Osteoblast (primary cell): ENCODE results near the gene ADAT2. TPM values are rescaled to one million over a fixed set of nuclear protein-coding genes. Genes with fewer than 3 reads are reported as not detected.

Source experiments
- DNase-seq: peaks from one replicate; pipeline ENCODE4 v3.0.0; 2011; ENCODE audit warnings: low spot score, mixed read lengths; ENCODE audit not compliant: insufficient read length; ENCODE audit errors: missing footprints
- H2AFZ ChIP-seq: 2 replicates; pipeline ENCODE4 v1.6.0; 2011; ENCODE audit warnings: mild to moderate bottlenecking, low read length
- H3K27ac ChIP-seq: 2 replicates; pipeline ENCODE4 v1.5.1; 2011; ENCODE audit warnings: mild to moderate bottlenecking, low read depth, low read length, moderate library complexity
- H3K27me3 ChIP-seq: 2 replicates; pipeline ENCODE4 v1.6.0; 2012; ENCODE audit warnings: mild to moderate bottlenecking, control low read depth, inconsistent platforms, low read length, moderate library complexity; ENCODE audit not compliant: insufficient read depth
- H3K36me3 ChIP-seq: 2 replicates; pipeline ENCODE4 v1.5.1; 2011; ENCODE audit warnings: mild to moderate bottlenecking, low read length, control low read depth, moderate library complexity; ENCODE audit not compliant: insufficient read depth
- H3K4me1 ChIP-seq: 2 replicates; pipeline ENCODE4 v1.5.1; 2011; ENCODE audit warnings: mild to moderate bottlenecking, low read length, control low read depth, moderate library complexity; ENCODE audit not compliant: insufficient read depth
- H3K4me2 ChIP-seq: 2 replicates; pipeline ENCODE4 v1.6.0; 2011; ENCODE audit warnings: mild to moderate bottlenecking, low read length; ENCODE audit not compliant: insufficient read depth
- H3K4me3 ChIP-seq: fragments of 200-600 bp; sonication (generic); 3 replicates; pipeline ENCODE4 v1.5.1; 2012; ENCODE audit warnings: mild to moderate bottlenecking, low read length, inconsistent platforms; ENCODE audit not compliant: insufficient read depth
- H3K79me2 ChIP-seq: 2 replicates; pipeline ENCODE4 v1.6.0; 2012; ENCODE audit warnings: mild to moderate bottlenecking, low read length, control low read depth, inconsistent platforms; ENCODE audit not compliant: insufficient read depth
- H3K9me3 ChIP-seq: 2 replicates; pipeline ENCODE4 v1.5.1; 2011; ENCODE audit warnings: low read depth, low read length, control low read depth
- H4K20me1 ChIP-seq: 2 replicates; pipeline ENCODE4 v1.6.0; 2012; ENCODE audit warnings: mild to moderate bottlenecking, low read length, control low read depth; ENCODE audit not compliant: insufficient read depth
- CTCF ChIP-seq: IDR thresholded peaks from 2 replicates; pipeline ENCODE4 v1.5.1; 2011; ENCODE audit warnings: mild to moderate bottlenecking, low read depth, low read length, moderate library complexity; ENCODE audit errors: extremely low read depth
- total RNA-seq: library from RNA; depleted of rRNA; stranded (reverse); fragments of >200 nt; gene quantifications from 2 replicates; pipeline ENCODE4 v1.2.3, GENCODE V29; 2012

Gene ADAT2
- total RNA-seq, 1 donor, result 2.2 TPM

GRCh38 chr6:143414769-143415168 is 35.7 kb downstream of the ADAT2 start:
- Histone ChIP-seq H3K36me3 (no peaks in the 10 kb centered on the region), H3K27me3 (peaks cover 2% of the 10 kb centered on the region), H4K20me1 (no peaks in the 10 kb centered on the region), H3K27ac (no peak overlapping the region), H3K4me2 (no peak overlapping the region), H3K79me2 (no peaks in the 10 kb centered on the region), H3K4me1 (peaks cover 16% of the 10 kb centered on the region), H2AFZ (no peak overlapping the region), H3K4me3 (no peak overlapping the region), H3K9me3 (no peaks in the 10 kb centered on the region)
- DNase-seq, result no peak
- TF ChIP-seq CTCF, result no peak

- no peak overlapping the region for H3K4me2 ChIP-seq
- DNase-seq, result peak; percentile 88
- peaks cover 2% of the 10 kb centered on the region for H3K27me3 ChIP-seq
Measured at GRCh38 chr6:143410859-143411270, 39.6 kb downstream of the ADAT2 start.

GRCh38 chr6:143408787-143409162 is 41.7 kb downstream of the ADAT2 start:
- Histone ChIP-seq H3K4me3 (no peak overlapping the region), H4K20me1 (no peaks in the 10 kb centered on the region), H3K36me3 (no peaks in the 10 kb centered on the region), H3K27ac (peak overlapping the region; percentile 24), H3K27me3 (peaks cover 2% of the 10 kb centered on the region), H3K4me2 (no peak overlapping the region), H3K9me3 (no peaks in the 10 kb centered on the region), H2AFZ (no peak overlapping the region), H3K4me1 (peaks cover 44% of the 10 kb centered on the region), H3K79me2 (no peaks in the 10 kb centered on the region)
- no peak for DNase-seq
- TF ChIP-seq CTCF, result no peak

More at GRCh38 chr6:143410859-143411270, 39.6 kb downstream of the ADAT2 start:
- H3K4me3 ChIP-seq, result no peak overlapping the region
- H3K4me1 ChIP-seq, result peaks cover 30% of the 10 kb centered on the region
- no peaks in the 10 kb centered on the region for H3K9me3 ChIP-seq
- no peaks in the 10 kb centered on the region for H4K20me1 ChIP-seq
- no peaks in the 10 kb centered on the region for H3K79me2 ChIP-seq
- no peaks in the 10 kb centered on the region for H3K36me3 ChIP-seq
- TF ChIP-seq CTCF, result no peak
- H3K27ac ChIP-seq, result peak overlapping the region; percentile 52
- H2AFZ ChIP-seq, result no peak overlapping the region

GRCh38 chr6:143408151-143408786 is 42.2 kb downstream of the ADAT2 start:
- H2AFZ ChIP-seq, result no peak overlapping the region
- no peaks in the 10 kb centered on the region for H3K36me3 ChIP-seq
- peaks cover 44% of the 10 kb centered on the region for H3K4me1 ChIP-seq
- DNase-seq, result no peak
- H3K27ac ChIP-seq, result no peak overlapping the region
- H4K20me1 ChIP-seq, result no peaks in the 10 kb centered on the region
- H3K79me2 ChIP-seq, result no peaks in the 10 kb centered on the region
- H3K4me3 ChIP-seq, result no peak overlapping the region
- H3K9me3 ChIP-seq, result no peaks in the 10 kb centered on the region
- H3K27me3 ChIP-seq, result peaks cover 2% of the 10 kb centered on the region
- no peak overlapping the region for H3K4me2 ChIP-seq
- no peak for TF ChIP-seq CTCF
